GM18520 (cell line): ENCODE results near the gene TESMIN.

Experiments used
- ATAC-seq: cut with Tn5 transposase; IDR thresholded peaks from one replicate; pipeline ENCODE4 v1.9.1; 2021; ENCODE audit not compliant: unreplicated experiment

TESMIN gene

DNA sequence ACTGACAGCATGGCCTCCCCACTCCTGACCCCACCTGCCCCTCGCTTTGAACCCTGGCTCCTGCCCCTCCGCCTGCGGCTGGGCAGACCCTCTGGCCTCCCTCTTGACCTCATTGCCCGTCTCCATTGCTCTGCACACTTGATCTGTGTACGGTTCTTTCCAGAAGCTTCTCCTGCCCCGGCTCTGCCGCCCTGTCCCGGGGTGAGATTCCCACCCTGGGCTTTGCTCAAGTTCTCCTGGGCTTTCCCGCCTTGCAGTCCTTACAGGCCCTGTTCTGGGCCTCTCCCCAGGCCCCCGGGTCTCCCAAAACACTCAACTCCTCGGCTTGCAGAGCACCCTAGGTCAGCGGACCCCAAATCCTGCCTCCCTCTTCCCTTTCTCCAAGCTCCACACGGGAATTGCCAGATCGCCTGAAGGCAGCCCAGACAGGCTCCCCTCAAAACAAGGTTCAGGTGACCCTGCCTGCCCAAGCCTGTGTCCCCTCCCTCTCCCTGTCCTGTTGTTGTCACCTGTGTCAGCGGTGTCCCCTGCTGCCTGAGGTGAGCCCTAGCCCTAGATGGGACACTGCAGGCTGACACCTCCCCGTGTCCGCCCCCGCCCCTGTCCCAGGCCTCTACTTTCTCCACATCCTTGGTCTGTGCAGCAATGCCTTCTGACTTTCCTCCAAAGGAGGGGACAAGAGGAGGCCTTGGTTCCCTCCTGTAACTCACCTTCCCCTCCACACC is 65.5 kb downstream of the TESMIN start:
- ATAC-seq = no peak

DNA sequence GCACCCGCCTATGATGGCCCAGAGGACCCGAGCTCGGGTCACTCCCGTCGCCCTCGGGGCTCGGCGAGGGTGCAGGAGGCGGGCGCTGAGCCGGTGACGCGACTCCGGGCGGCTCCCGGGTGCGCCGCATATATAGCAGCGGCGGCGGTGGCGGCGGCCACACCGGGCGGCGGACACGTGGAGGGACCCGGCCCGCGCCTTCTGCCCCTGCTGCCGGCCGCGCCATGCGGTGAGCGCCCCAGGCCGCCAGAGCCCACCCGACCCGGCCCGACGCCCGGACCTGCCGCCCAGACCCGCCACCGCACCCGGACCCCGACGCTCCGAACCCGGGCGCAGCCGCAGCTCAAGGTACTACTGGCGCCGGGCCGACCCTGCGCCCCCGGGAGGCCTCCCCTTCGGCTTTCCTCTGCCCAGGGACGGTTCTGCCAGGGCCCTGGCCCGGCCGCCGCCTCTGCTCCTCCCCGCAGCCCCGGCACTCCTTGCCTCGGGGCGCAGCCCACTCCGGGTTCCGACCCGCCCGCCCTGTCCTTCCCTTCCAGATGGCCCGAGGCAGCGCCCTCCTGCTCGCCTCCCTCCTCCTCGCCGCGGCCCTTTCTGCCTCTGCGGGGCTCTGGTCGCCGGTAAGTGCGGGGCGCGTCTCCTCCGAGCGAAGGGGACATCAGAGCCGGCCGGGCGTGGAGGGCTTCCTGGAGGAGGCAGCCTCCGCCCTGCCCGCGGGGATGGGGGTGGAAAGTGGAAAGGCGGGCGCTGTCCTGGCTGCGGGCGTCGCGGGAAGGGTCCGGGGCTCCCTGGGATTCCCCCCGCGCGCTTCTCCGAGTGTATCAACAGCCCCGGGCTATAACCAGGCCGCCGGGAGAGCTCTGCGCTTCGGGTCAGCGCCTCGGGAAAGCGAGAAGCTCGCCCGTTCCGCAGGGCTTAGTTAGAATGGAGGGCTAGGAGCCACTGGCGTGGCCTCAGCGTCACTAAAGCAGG is 66.6 kb downstream of the TESMIN start, which contains the start of gene GAL:
Gene GAL, plus strand, starts transcription at position 160 of the 972 bp plus-strand sequence. Its CDS starts 380 bp downstream, at position 540.
- no peak for ATAC-seq

DNA sequence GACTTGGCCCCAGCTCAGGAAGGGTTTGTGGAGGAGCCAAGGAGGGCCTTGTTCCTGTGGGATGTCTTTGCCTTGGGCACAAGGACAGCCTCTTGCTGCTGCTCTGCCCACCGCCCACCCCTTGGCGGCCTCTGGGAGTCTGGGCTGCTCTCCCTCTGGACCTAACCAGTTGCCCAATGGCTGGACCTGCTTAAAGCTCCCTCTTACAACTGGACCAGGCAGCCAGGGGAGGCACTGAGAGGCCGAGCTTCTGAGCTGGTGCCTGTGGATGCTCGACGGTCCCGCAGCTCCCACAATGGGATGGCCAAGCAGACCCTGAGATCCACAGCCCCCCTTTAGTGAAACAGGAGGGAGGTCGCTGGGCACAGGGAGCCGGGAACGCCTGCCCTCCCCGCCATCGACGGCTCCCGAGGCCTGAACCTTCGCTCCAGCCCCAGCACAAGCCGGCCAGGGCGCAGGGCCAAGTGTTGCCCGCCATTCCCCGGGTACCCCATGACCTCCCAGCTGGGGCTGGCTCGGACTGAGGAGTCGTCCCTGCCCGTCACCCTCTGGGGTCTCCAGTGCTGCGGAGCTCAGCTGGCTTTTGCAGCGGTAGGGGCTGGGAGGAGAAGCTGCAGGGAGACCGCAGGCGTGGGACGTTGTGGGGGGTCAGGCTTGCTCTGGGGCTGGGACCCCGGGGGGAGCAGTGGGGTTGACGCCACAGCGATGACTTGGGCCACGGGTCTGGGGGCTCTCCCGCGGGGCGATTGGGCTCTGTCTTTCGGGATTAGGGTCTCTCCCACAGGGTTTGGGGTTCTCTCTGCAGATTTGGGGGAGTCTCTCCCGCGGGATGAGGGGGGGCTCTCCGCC is 67.6 kb downstream of the TESMIN start:
- no peak for ATAC-seq

DNA sequence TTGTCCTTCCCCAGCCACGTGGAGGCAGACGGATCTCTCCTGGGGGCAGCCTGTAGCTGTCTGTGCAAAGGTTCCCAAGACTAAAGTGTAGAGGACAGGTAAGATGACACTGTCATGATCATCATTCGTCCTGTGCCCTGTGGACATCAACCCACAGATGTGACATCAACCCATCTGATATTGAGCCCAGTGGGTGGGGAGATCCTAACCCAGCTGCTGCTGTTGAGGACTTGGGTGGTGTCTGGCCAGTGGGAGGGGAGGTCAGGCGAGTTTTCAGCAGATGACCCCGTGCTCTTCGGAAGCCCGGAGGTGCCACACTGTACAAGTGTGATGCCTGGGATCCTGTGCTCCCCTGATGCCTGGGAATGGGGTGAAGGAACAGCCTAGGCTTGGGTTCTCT is 68.2 kb downstream of the TESMIN start:
- no peak for ATAC-seq

DNA sequence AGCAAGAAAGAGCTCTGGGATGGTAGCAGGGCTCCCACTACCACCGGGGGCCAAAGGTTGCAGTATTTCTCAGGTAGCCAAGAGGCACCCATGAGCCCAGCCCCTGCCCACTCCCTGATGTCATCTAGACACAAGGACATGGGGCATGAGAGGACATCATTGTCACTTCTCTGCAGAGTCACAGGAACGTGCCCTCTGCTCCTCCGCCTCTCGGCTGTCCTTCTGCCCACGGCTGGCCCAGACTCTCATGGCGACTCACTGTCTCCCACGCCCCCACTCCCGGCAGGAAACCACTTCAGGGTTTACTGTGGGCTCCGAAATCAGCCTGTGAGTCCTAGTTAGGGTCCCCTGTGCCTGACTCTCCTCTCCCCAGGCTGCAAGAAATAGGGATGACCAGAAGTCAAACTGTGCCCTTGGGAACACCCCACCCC is 68.8 kb downstream of the TESMIN start:
- no peak for ATAC-seq

DNA sequence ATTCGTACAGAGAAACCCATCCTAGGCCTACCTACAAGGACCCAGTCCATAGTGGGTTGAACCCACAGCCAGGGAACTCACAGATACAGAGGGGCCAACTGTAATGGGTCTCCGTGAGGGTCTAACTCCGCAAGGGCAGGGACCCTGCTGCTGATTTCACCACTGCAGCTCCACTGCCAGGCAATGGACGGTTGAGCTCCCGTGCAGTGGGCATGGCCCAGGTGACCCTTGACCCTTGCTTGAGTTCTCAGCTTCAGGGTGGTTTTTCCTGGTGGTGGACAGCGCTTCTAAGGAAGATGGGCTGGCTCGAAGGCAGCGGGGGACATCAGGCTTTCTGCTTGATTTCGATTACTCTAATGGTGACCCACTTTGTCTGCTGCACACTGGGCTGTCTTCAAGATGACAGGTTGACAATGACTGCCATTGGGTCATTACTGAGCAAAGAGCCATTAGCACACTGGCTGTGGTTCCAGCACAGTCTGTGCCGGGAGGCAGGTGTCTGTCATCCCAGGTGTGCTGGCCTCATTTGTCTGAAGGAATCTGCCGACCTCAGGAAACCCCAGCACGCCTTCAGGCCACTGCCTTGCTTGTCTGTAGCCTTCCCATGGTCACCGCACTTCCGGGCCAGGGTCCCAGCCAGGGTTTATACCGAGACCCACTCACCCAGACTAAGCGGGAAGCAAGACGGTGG is 70.6 kb downstream of the TESMIN start:
- no peak for ATAC-seq

DNA sequence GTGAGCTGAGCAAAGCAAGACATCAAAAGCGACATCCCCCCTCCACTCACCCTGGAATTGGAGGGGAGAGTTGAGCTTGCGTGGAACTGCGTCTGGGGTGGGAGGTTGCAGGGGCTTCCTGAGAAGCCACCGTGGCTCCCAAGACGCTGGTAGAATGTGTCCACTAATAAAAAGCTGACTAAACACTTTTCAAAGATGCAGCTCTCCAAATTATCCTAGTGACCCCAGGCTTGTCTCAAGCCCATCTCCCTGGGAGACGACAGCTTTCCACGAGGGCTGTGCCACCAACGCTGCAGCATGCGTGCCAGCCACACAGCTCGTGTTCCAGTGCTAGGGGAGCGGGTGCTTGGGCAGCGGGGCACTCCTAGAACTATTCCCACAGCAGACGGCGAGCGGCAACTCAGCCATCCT is 73.3 kb downstream of the TESMIN start:
- no peak for ATAC-seq

DNA sequence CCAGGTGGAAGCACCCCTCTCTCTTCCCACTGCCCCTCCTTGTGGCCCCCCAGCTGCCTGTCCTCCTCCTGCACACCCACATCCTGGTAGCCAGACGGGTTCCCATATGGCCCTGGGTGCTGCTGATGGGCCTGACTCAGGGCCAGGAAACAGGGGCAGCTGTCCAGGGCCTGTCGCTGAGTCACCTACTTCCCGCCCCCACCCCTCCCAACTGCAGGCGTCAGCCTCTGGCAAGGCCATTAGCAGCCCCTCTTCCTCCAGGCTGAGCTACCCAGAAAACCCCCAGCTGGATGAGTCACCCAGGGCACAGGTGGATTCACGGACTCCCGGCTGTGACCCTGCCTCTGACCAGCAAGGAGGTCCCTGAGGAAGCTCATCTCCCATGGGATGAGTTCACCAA is 73.9 kb downstream of the TESMIN start:
- no peak for ATAC-seq

DNA sequence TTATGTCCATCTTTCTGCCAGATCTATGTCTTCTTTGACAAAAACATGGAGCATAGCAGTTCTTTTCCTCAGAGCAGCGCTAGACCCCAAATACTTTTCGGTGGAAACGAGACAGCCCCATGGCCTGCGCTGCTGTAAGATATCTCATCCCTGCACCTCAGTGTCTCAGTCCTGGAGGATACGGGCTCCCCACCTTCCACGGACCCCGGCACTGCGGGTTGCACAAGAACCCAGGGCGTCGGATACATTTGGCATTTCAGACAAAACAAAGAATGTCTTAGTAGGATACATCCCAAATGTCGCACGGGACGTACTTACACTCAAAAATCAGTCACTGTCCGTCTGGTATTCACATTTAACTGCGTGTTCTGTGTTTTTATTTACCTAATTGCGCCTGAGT is 76.9 kb downstream of the TESMIN start:
- ATAC-seq = no peak

DNA sequence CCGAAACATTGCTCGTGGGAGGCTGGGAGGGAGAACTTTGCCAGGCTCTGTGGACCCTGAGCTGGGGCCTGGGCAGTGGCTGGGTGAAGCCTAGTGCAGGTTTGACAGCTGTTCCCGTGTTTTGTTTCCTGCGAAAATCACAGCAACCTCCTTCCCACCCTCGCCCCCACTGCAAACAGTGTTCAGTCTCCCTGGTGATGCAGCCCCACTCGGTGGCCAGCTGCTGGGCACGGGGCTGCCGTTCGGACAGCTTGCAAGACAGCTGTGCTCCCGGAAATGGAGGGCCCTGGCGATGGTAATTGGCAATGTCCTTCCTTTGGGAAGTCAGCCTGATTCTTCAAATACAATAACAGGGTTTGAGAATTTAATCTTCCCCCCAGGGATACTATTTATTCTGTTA is 77.3 kb downstream of the TESMIN start:
- no peak for ATAC-seq

DNA sequence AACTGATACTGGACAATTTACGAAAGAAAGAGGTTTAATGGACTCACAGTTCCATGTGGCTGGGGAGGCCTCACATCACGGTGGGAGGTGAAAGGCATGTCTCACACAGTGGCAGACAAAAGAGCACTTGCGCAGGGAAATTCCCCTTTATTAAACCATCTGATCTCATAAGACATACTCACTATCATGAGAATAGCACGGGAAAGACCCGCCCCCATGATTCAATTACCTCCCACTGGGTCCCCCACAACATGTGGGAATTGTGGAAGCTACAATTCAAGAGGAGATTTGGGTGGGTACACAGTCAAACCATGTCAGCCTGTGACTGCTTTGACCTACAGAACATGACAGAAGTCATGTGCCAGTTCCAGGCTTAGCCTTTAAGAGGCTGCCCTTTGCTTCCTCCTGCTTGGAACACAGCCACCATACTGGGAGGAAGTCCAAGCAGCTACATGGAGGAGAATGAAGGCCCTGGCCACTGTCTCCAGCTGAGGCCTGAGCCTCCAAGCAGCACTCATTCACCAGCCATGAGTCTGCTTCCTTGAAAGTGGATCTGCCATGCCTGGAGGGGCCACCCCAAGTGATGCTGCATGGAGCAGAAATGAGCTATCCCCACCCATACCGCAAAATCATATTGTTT is 77.9 kb downstream of the TESMIN start:
- ATAC-seq = no peak

DNA sequence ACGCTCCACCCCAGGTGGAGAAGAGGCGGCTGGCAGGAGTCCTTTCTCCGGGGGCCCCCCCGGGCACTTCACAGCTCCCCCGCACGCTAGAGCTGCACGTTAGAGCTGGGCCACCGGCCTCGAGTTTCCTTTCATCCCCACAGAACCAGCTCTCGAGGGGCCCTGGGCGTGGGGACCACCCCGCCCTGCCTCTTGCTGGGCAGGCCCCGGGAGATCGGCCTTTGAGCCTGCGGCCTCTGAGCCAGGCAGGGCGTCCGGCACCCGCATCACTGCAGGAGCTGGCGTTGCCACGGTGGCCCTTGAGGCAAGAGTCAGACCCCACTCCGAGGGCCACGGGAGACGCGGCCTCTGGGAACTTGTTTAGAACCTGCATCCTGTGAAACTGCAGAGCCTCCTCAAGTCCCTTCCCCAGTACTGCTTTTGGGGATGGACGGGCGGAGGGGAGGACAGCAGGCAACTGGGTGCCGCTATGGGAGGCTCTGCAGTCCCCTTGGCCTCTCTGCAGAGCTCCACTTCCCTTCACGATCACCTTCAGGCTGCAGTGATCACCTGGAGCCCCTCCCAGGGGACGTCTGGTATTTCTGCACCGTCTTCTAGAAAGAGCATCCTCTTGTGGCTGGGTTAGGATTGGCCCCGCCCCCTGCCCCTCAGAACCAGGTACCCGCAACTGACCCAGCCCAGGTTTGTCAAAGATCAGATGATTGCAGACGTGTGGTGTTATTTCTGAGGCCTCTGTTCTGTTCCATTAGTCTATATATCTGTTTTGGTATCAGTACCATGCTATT is 80.9 kb downstream of the TESMIN start:
- ATAC-seq = no peak

DNA sequence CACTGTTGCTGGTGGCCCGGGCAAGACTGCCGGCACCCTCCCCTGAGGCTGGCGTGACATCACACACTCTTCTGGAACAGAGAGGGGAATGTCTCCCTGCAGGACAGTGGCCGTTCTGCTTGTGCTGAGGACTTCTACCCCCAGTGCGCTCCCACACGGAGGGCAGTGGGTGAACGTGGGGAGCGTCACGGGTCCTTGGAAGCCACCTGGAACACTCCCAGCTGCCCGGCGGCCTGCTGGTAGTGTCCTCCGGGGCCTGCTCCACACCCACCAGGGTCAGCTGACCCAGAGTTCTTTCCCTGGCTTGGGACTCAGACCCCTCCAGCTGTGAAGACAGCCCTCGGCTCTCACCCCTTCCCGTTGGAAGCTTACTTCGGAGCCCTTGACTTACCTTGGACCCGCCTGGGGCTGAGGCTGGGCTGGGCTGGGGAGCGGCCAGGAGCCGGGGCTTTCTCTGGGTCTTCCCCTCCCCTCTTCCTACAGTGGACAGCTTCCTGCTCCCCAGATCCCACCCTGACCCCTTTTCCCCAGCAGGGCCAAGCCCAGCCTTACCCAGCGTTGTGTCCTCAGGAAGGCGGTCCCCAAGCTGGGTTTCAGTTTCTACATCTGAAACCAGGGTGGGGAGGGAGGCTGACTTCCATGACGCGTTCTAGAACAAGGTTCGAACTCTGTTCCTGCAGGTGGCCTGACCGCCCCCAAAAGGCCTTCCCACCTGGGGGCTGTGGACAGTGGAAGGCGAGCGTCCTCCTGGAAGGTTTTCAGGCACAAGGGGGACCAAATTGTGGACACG is 81.8 kb downstream of the TESMIN start:
- no peak for ATAC-seq

DNA sequence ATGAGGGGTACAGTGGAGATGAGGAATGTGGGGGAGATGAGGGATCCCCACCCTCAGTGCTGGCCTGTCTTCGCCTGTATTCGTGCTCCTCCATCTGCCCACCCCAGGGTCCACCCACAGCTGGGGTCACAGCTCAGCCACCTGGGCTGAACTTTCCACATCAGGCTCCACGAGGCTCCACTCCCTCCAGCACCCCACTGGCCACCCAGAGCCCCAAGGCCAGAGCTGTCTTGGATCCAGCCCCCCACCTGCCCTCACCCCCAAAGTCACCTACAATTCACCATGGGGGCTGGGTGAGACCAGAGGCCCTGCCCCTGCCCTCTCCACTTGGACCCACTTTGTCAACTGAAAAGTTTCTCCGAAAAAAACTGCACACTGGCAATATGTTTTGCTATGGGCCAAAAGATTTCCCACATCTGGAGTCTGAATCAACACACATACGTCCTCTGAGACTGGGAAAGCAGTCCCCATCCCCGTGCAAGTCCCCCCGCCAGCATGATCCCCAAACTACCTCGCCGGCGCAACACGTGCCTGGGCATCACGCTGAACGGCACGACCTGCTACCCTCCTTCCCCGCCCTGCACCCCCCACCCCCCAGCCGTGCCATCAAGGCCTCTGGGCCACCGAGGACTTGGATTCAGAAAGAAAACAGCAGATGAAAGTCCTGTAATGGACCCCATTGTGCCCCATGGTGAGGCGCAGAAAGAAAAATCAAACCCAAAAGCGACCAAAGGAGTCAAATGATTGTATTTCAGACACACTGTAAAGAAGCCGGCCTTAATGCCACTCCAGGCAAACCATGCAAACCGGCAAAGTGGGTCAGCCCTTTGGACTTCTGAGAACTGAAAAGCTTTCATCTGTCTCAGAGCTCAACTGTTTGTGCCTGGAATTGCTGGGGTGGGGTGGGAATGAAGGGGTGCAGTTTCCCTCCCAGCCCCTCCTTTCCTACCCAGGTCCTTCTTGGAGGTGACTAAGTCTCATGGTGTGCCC is 83.5 kb downstream of the TESMIN start:
- no peak for ATAC-seq

DNA sequence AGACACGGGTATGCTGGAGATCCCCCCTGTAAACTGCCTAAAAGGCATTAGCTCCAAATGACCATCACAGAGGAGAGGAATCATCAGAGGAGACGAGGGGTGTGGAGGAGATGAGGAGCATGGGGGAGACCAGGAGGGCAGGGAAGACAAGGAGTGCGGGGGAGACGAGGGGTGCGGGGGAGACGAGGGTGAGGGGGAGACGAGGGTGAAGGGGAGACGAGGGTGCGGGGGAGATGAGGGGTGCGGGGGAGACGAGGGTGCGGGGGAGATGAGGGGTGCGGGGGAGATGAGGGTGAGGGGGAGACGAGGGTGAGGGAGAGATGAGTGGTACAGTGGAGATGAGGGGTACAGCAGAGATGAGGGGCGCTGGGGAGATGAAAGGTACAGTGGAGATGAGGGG is 84.5 kb downstream of the TESMIN start:
- ATAC-seq = no peak

DNA sequence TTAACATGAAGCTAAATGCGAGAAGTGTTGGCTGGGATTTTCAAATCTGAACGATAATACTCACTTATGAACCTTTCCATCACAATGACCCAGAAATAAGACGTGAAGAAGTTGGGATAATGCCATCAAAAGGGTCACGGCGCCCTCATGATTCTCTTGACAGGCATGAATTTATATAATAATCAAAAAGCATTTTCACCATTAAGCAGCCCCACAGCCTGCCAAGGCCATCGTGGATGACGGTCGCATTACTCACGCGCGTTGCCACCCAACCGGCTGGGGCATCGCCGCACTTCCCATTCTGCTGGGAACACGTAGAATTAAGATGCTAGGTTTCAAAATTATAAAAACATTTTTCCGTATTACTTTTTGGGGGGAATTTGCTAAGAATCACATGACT is 85.9 kb downstream of the TESMIN start:
- ATAC-seq = no peak

DNA sequence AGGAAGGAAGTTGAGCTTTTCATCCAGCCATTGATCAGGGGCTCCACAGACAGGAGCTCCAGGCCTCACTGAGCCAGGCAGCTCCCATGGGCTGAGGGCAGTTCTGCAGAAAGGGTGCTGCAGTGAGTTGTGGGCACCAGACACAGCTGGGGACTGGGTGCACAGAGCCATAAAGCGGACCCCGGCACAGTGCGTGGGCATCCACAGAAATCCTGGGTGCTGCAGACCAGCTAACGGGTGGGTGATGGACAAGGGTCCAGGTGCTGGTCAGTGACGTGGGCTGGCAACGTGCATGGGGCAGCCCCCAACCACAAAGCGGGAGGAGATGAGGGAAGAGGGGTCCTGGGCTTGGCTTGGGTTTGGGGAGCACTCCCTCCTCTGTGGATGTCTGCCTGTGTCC is 86.4 kb downstream of the TESMIN start:
- no peak for ATAC-seq
